ENCODE measurements around the gene RGS17.
"Not testable (repeated sequence)": the region's sequence is repeated elsewhere in the genome, so short reads cannot be mapped to it uniquely, and the experiment has no call there.

RGS17 gene

DNA sequence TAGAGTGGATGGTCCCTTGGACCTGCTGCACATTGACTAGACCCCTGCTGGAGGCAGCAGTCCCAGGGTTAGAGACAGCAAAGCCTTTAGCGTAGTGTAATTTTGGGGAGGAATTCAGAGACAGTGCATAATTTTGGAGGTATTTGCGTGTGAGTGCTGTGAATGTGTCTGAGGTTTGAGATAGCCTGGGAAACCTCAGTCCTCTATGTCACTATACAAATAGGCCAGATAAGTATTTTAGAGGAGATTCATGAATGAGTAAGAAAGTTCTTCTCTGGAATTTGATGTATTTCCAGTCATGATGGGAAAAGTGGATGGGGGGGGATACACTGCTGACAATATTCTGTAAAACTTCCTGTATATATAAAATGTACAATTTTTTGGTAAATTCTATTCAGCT, 102.8 kb downstream of the RGS17 start:
- no peak for DNase-seq

DNA sequence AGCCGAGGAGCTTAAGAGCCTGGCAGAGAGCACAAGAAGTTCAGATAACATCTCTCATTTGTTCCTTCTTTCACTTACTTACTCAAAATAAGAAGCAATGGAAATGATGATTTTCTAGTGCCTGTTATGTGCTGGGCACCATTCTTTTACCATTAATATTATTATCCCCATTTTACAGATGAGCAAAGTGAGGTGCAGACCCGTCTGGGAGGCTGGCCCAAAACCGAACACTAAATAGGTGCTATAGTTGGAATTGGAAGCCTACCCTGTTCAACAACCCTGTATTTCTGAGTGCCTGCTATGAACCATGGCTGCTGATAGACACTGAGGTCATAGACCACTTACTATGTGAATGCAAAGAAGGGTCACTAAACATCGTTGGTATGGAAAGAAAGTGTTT, 103.6 kb downstream of the RGS17 start:
- DNase-seq, result no peak

GRCh38 chr6:153024709-153025017, 106.4 kb downstream of the RGS17 start:
- no peak for DNase-seq

GRCh38 chr6:153023977-153024708, 106.9 kb downstream of the RGS17 start:
- peak; percentile 50 for DNase-seq

DNA sequence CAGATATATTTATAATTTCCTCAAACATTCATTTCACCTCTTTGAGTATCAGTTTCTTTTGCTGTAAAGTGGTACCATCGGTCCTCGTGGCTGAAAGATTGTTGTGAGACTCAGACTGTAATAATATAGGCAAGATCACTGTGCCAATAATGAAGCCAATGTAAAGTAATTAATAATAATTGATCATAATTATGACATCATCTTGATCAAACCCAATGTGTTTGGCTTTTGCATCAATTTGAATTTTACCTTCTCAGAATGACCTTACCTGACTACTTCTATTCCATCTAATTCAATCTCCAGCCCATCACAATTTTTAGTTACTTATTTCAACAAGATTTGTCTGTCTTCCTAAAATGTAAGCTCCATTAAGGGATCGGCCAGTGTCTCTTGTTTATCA, 112.7 kb downstream of the RGS17 start:
- no peak for DNase-seq

GRCh38 chr6:153016846-153017245, 114.2 kb downstream of the RGS17 start:
- DNase-seq, result no peak

- no peak for DNase-seq
Measured at GRCh38 chr6:153015094-153015640, 115.9 kb downstream of the RGS17 start.

DNA sequence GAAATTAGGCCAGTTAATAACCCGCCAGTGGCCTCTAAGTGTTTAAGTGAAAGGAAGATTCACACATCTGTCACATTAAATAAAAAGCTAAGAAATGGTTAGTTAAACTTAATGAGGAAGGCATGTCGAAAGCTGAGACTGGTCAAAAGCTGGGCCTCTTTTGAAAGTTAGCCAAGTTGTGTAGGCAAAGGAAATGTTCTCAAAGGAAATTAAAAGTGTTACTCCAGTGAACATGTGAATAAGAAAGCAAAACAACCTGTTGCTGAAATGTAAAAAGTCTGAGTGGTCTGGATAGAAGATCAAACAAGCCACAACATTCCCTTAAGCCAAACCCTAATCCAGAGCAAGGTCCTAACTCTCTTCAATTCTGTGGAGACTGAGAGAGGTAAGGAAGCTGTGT, 117.6 kb downstream of the RGS17 start:
- DNase-seq, result no peak

- no peak for DNase-seq
Measured at GRCh38 chr6:153012856-153013255, 118.2 kb downstream of the RGS17 start.

DNA sequence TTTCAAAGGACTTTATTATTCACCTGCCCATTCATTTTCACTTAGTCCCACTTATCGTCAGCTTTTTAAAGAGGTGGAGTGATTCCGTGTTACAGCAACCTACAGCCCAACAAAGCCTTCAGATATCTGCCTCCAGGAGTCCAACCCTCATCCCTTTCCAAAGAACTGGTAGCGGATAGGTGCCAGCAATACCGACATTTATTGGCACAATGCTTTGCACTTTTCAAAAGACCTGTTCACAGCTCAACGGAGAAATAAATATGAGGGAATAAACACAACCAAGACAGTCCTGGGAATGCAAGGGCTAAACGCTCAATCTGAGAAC, 127.8 kb downstream of the RGS17 start:
- DNase-seq, result no peak

DNA sequence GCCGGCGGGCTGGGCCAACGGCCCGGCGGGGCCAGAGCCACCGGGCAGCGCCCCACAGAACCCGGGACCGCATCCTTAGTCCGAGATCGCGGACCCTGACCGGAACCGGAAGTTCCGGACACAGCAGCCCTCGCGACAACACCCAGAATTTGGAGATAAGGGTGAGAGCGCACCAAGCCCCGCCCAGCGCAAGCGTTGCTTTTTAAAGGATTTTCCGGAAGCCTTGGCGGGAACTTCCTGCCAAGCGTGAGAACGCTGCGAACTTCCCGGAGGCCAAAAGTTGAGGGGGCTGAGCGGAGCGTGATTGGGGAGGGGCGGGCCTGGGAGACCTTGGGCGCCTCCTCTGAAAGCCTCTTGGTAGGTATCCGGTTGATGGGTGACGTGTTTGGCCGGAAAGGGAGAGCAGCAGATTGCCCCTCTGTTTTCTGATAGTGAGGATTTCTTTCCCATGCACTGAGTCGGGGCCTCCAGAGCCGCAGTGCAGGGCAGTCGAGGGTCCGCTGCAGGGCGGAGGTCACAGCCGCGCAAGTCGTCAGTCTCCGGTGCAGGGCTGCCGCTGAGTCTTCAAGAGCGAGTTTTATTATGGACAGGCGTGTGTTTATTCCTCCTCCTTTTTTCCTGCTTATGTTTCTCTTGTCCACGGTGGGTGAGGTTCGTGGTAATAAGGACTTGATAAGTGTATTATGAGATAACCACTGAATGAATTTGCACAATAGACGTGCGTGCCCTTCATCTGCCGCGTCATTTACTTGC, 128.3 kb downstream of the RGS17 start, which contains the start of gene MTRF1L:
Gene MTRF1L, minus strand, starts transcription at position 97 of the 753 bp plus-strand sequence. Its CDS starts 24 bp downstream, at position 73.
- peak; percentile 88 for DNase-seq

DNA sequence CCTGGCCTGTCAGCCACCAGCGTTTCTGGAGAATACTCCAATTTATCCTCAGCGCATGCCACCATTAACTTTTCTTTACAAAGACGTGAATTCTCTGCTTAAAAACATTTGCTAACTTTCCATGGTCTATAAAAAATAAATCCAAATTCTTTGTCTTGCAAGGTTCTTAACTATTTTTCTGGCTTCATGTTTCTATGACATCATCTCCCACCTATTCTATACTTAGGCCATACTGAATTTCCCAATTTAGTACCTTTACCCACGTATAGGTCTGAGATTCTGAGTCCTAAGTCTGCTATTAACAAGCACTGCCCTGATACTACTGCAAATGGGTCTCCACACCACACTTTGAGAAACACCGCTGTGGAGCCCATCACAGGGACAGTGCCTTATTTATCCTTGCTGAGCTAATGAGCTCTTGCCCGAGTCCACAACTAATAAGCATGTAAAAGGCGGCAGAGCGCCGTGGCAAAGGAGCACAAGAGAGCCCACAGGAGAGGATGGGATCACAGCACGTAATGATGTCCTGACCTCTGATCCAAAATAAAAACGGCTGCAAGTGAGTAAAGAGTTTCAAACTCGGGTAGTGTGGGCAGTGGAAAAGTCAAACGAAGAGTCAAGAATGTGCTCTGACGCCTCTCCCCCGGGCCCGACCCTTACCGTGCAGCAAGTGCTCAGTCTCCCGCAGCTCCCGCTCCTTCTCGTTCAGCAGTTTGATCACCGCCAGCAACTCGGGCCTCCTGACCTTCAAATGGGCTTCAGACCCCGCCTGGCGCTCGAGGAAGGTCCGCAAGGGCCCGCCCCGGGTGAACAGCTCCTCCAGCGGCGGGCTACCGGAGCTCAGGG, 129.1 kb downstream of the RGS17 start:
- peak; percentile 11 for DNase-seq

DNA sequence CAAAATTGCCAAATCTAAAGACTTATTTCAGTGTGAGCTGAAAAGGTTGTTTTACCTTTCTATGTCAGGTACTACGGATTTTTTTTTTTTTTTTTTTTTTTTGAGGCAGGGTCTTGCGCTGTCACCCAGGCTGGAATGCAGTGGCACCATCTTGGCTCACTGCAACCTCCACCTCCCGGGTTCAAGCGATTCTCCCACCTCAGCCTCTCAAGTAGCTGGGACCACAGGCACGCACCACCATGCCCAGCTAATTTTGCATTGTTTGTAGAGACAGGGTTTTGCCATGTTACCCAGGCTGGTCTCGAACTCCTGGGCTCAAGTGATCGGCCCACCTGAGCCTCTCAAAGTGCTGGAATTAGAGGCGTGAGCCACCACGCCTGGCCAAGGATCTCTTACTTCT, 130.3 kb downstream of the RGS17 start:
- DNase-seq, result not testable (repeated sequence)

DNA sequence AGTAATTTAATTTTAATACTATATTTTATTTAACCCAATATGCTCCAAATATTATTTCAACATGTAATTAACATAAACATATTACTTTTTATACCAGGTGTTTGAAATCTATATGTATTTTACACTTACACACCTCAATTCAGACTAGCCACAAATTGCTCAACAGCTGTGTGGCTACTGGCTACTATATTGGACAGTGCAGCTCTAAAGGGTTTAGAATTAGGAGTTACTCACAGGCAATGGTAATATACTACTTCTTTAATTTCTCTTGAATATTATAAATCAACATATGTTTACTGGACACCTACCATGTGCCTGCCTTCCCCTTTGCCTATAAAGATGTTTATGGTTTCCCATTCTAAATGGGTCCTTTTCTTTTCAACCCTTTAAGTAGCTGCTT, 130.8 kb downstream of the RGS17 start:
- DNase-seq, result no peak

DNA sequence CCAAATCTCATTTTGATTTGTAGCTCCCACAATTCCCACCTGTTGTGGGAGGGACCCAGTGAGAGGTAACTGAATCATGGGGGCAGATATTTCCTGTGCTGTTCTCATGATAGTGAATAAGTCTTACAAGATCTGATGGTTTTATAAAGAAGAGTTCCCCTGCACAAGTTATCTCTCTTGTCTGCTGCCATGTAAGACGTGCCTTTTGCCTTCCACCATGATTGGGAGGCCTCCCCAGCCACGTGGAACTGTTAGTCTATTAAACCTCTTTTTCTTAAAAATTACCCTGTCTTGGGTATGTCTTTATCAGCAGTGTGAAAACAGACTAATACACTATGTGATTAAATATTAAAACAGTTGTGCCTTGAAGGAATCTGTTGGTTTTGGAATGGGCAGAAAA, 131.5 kb downstream of the RGS17 start:
- DNase-seq, result not testable (repeated sequence)

DNA sequence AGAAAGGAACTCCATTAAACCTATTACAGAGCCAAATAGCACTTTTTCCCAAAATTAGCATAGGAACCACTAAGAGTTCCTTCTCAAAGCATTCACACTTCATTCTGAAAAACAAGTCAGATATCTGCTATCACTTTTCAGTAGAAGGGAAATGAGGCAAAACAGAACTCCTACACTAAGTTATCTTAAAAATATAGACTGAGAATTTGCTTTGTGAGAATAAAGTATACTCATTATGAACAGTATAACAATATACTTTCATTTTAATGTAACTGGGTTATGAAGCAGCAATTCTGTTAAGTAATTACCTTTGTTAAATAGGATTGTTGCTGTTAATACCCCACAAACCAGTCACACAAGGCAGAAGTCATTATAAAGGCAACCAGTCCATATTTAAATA, 137.2 kb downstream of the RGS17 start:
- no peak for DNase-seq

DNA sequence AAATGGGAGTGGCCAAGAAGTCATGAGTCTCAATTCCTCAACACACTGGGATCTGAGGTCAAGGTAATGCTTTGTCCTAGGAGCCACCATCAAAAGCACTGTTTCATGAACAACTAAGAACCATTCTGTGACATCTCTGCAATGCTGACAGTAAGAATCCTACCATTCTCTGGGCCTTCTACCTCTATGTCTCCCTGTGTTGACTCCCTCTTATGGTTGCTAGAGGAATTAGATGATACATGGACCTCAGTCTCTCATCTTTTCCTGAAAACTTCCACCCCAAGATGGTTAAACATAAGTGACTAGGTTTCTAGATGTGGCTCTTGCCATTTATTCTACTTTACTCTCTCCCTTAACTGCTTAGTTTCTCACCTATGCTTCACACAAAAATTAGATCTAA, 137.7 kb downstream of the RGS17 start:
- no peak for DNase-seq

GRCh38 chr6:152986978-152987377, 144.1 kb downstream of the RGS17 start:
- no peak for DNase-seq

DNA sequence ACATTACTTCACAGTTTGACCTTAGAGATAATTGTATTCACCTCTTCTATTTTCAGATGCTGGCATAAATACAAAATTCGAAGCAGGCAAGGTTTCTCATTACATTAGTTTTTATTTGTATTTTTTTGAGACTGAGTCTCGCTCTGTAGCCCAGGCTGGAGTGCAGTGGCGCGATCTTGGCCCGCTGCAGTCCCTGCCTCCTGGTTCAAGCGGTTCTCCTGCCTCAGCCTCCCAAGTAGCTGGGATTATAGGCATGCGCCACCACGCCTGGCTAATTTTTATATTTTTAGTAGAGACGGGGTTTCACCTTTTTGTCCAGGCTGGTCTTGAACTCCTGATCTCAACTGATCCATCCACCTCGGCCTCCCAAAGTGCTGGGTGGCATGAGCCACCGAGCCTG, 145.8 kb downstream of the RGS17 start:
- DNase-seq, result not testable (repeated sequence)

DNA sequence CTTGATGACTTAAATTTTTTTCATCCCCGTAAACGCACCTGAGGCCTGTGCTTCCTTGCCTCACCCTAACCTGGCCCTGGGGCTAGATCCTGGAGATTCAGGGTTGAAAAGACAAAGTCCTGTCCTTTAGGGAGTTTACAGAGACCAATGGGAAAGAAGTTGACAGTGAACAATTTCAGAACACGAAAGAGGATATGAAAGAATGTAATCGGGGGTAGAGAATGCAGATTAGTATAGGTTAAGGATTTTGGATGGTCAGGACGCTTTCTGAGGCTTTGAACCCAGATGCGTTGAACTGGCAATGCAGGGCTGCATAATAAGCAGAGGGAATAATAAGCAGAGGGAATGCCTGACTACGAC, 146.6 kb downstream of the RGS17 start:
- DNase-seq, result no peak

GRCh38 chr6:152983637-152984512, 147.2 kb downstream of the RGS17 start:
- peak; percentile 95 for DNase-seq

DNA sequence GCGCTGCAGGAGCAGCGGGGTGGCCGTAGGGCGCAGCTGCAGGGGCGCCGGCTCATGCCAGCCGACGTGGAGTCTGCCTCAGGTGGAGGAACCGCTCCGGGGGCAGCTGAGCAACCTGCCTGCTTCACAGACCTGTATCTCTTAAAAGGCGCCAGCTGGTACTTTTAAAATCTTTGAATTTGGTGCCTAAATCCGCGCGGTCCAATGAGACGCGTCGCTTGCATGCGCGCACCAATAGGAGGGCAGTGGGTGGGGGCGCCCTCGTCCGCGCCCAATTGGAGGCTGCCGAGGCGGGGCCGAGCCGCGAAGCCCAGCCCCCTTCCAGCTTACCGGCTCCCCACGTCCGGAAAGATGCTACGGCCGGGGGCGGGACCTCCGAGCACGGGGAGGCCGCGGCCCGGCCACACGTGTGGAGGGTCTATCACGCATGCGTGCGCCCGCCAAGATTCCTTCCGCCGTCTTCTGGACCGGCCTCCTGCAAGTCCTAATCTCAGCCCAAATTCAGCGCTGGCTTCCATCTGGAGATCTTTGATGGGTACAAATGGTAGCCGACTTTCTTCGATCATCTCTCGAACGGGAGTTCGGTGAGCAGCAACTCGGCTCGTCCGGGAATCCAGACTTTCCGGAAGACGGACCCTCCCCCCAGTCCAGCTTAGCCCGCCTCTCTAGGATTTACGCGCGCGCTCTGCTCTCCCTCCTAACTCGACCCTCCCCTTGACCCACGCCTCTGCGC, 148.0 kb downstream of the RGS17 start, which contains the start of gene FBXO5:
Gene FBXO5, minus strand, starts transcription at position 138 of the 733 bp plus-strand sequence. Its CDS starts 82 bp downstream, at position 56.
- peak; percentile 98 for DNase-seq

Measured in CD4-positive, alpha-beta T cell treated with Interleukin-17A for 4 hours (primary cell).